Measurements from ENCODE around the gene IFT80. TPM values are rescaled to one million over a fixed set of nuclear protein-coding genes. Genes with fewer than 3 reads are reported as not detected.

The IFT80 gene
- total and polyA plus RNA-seq, 2 donors (not counting 3 experiments of a cell fraction or from before 2014, with no cell fraction given) = 7.3 to 22.5 TPM

DNA sequence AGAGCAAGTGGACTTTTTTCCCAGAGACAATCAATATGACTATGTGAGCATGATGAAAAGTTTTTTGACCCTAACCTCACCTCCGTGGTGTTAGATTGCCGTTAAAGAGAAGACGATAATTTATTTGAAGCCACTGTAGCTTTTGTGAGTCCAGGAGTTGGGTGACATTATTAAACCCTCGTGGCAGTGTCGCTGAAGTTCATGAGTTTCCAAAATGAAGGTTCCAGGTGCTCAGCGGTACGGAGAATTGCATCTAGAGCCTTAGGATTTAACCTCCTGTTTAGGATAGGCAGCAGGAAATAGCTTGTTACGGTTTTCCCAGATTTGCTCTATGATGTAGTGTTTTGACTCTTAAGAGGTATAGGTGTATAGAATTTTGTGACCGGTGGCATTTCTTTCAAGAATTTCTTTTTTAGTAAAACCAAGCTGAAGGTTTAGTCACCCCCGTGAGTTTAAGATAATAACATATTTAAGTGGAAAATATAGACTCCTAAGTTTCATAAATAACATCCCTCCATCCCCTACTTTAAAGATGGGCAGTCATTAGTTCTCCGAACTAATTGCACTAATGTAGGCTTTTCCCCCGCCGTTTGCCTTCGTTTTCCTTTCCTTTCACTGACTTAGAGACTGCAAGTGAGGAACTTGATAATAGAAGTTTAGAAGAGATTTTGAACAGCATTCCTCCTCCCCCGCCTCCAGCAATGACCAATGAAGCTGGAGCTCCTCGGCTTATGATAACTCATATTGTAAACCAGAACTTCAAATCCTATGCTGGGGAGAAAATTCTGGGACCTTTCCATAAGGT, 2.5 kb upstream of the IFT80 start:
- TF ChIP-seq POLR2AphosphoS5 (IDR thresholded peaks at IDR 0.05; ENCODE audit: insufficient read depth, low read depth, low read length) (no peak), JUN (IDR thresholded peaks at IDR 0.05; ENCODE audit: borderline replicate concordance, insufficient read depth, insufficient read length, low read depth) (no peak), FOS (IDR thresholded peaks at IDR 0.05; ENCODE audit: borderline replicate concordance, insufficient read depth, low read length) (no peak), EZH2 (IDR thresholded peaks at IDR 0.05; ENCODE audit: borderline replicate concordance, low read depth, low read length, severe bottlenecking) (no peak), MYC (IDR thresholded peaks at IDR 0.05; ENCODE audit: low read depth, low read length) (no peak), POLR2A (IDR thresholded peaks at IDR 0.05; ENCODE audit: low read depth, low read length) (no peak), GATA2 (IDR thresholded peaks at IDR 0.05; ENCODE audit: insufficient read depth, insufficient read length, low read depth, low read length) (no peak)
- TF ChIP-seq, protein P1, sequence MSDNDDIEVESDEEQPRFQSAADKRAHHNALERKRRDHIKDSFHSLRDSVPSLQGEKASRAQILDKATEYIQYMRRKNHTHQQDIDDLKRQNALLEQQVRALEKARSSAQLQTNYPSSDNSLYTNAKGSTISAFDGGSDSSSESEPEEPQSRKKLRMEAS (IDR thresholded peaks at IDR 0.05; ENCODE audit: insufficient read depth, insufficient read length) = no peak
- TF ChIP-seq, protein P2, sequence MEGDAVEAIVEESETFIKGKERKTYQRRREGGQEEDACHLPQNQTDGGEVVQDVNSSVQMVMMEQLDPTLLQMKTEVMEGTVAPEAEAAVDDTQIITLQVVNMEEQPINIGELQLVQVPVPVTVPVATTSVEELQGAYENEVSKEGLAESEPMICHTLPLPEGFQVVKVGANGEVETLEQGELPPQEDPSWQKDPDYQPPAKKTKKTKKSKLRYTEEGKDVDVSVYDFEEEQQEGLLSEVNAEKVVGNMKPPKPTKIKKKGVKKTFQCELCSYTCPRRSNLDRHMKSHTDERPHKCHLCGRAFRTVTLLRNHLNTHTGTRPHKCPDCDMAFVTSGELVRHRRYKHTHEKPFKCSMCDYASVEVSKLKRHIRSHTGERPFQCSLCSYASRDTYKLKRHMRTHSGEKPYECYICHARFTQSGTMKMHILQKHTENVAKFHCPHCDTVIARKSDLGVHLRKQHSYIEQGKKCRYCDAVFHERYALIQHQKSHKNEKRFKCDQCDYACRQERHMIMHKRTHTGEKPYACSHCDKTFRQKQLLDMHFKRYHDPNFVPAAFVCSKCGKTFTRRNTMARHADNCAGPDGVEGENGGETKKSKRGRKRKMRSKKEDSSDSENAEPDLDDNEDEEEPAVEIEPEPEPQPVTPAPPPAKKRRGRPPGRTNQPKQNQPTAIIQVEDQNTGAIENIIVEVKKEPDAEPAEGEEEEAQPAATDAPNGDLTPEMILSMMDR (IDR thresholded peaks at IDR 0.05; ENCODE audit: extremely low read depth in 1 of 2, insufficient read depth in 1 of 2, low read depth in 1 of 2, low read length in 2 of 2) = no peak
- Histone ChIP-seq H3K27ac (ENCODE audit: insufficient read depth, low read depth, low read length) (peak overlapping the region; percentile 76), H3K4me1 (ENCODE audit: control insufficient read depth, extremely low read depth, insufficient read depth, low read length) (peaks cover 27% of the 10 kb centered on the region), H3K9me1 (replicated peaks; ENCODE audit: control insufficient read depth, extremely low read depth, insufficient read depth, low read length) (no peaks in the 10 kb centered on the region), H3K4me2 (ENCODE audit: insufficient read depth, low read length) (peak overlapping the region; percentile 99), H4K20me1 (replicated peaks; ENCODE audit: control insufficient read depth, extremely low read depth, insufficient read depth, low read length) (no peaks in the 10 kb centered on the region), H3K36me3 (ENCODE audit: control insufficient read depth in 2 of 2, extremely low read depth in 1 of 2, insufficient read depth in 2 of 2, low read length in 2 of 2) (peaks cover 0 to 14% of the 10 kb centered on the region in 2 experiments), H3K4me3 (replicated peaks in 1 of 3; ENCODE audit: insufficient read depth in 1 of 3, low read depth in 1 of 3, low read length in 3 of 3) (peak overlapping the region; percentile 77 to 79 (median 78)), H3K9me3 (replicated peaks; ENCODE audit: control insufficient read depth, insufficient read depth, low read length) (no peaks in the 10 kb centered on the region), H3K27me3 (ENCODE audit: control insufficient read depth in 2 of 2, insufficient read depth in 2 of 2, low read length in 2 of 2) (no peaks in the 10 kb centered on the region), H2AFZ (ENCODE audit: low read depth, low read length) (peak overlapping the region; percentile 15), H3K9ac (replicated peaks; ENCODE audit: extremely low read depth, insufficient read depth, low read length) (peak overlapping the region; percentile 84), H3K79me2 (ENCODE audit: control insufficient read depth, insufficient read depth, low read length) (peaks cover 81% of the 10 kb centered on the region)
- peak; percentile 81 for DNase-seq (ENCODE audit: low read depth, low spot score)
- FAIRE-seq = no peak
- dilution Hi-C loops (cut with MboI; ENCODE audit: extremely low pct_ligation_motif_present, low sequenced_read_pairs) = no loop called here
- intact Hi-C loops (cut with micrococcal nuclease) = loop anchor here (2.0 to 10.0 kb wide), 4 partner anchors 356 to 637 kb away; partner anchors contain the start of gene PPM1L
- BruUV-seq (replicated peaks) = no TSS peak
- POLR2A ChIA-PET = no interaction called here
- CTCF ChIA-PET = interaction anchor here (0.9 to 2.7 kb wide), 3 partner anchors 9 to 238 kb away, joined by 3 to 19 read pairs (median 5); no protein-coding TSS in a partner anchor

All from endothelial cell of umbilical vein (primary cell).